Sigmoid colon (tissue), 7 donors: Measurements from ENCODE around the gene TCTN3. TPM values are rescaled to one million over a fixed set of nuclear protein-coding genes. Genes with fewer than 3 reads are reported as not detected.

Experiments
- DNase-seq: peaks from one replicate; pipeline ENCODE4 v3.0.0-alpha.2; 2019
- H3K27ac ChIP-seq, 4 donors: fragments of 200-600 bp; sonication (generic); one replicate each; pipeline ENCODE4 v1.5.1; 2016 to 2019; ENCODE audit warnings: mild to moderate bottlenecking in 1 of 4
- H3K27me3 ChIP-seq, 3 donors: fragments of 200-600 bp; sonication (generic); one replicate each; pipeline ENCODE4 v1.5.1; 2019; ENCODE audit warnings: mild to moderate bottlenecking in 1 of 3
- H3K36me3 ChIP-seq, 4 donors: fragments of 200-600 bp; sonication (generic); one replicate each; pipeline ENCODE4 v1.5.1; 2016 to 2019
- H3K4me1 ChIP-seq, 4 donors: fragments of 200-600 bp; sonication (generic); one replicate each; pipeline ENCODE4 v1.5.1; 2017 to 2019
- H3K4me3 ChIP-seq, 4 donors: fragments of 200-600 bp; sonication (generic); one replicate each; pipeline ENCODE4 v1.5.1; 2017 to 2019; ENCODE audit warnings: mild to moderate bottlenecking in 2 of 4, moderate library complexity in 1 of 4
- H3K9me3 ChIP-seq, 4 donors: fragments of 200-600 bp in 3 of 4; sonication (generic) in 3 of 4; one replicate each; pipeline versions ENCODE4 v1.5.1 to v1.6.1; 2013 to 2019
- CTCF ChIP-seq, 4 experiments: fragments of 450-650 bp in 3 of 4; fragments of 200-600 bp in 1 of 4; IDR thresholded peaks; one replicate each; pipeline ENCODE4 v1.5.1; 2016 to 2019; ENCODE audit warnings: antibody characterized with exemption in 4 of 4, mild to moderate bottlenecking in 3 of 4, moderate library complexity in 2 of 4
- EP300 ChIP-seq, 4 donors: sonication (generic); formaldehyde crosslinking; IDR thresholded peaks; one replicate each; pipeline ENCODE4 v1.6.1; 2017; ENCODE audit warnings: antibody characterized with exemption in 4 of 4
- POLR2A ChIP-seq, 2 donors: fragments of 450-650 bp; IDR thresholded peaks; one replicate each; pipeline ENCODE4 v1.6.1; 2016; ENCODE audit warnings: antibody characterized with exemption in 2 of 2, mild to moderate bottlenecking in 2 of 2, moderate library complexity in 2 of 2
- POLR2AphosphoS5 ChIP-seq, 4 donors: sonication (generic); formaldehyde crosslinking; IDR thresholded peaks; one replicate each; pipeline ENCODE4 v1.6.1; 2017; ENCODE audit warnings: antibody characterized with exemption in 4 of 4
- WGBS, 2 donors: extraction: QIAGEN DNeasy Blood & Tissue Kit; methylation state at CpG; one replicate each; pipeline ENCODE4 v1.1.7; 2013; 5-methylcytosine and 5-hydroxymethylcytosine counted together
- intact Hi-C: fragments of 100-400 bp; cut with DNase I; formaldehyde crosslinking; loops from one replicate; pipeline ENCODE4 v1.15.1; 2023
- polyA plus RNA-seq, 3 donors: library from polyadenylated mRNA; stranded (reverse); fragments of 200-250 nt; gene quantifications; one replicate each; pipeline ENCODE4 v1.2.3, GENCODE V29; 2013
- total RNA-seq, 4 donors: library from RNA; depleted of rRNA; stranded (reverse); fragments of >200 nt; gene quantifications; one replicate each; pipeline ENCODE4 v1.1.0, GENCODE V29; 2016
- donor health status: healthy with polysubstance abuse.
- donor health status: Bipolar disorder and iron deficiency.
- donor health status: healthy.

Gene TCTN3
- total and polyA plus RNA-seq, 7 donors, result 6.6 to 20.5 (median 14.5) TPM

GRCh38 chr10:95656291-95657164, 37.2 kb downstream of the TCTN3 start, which contains the start of gene ALDH18A1:
ALDH18A1 (minus strand) TSS chr10:95656711; CDS start chr10:95653377, 3,334 bp downstream.
- Histone ChIP-seq H3K27ac (peak within 1 kb of the TSS; percentile 60 to 80 (median 70)), H3K36me3 (peaks cover 0 to 18% (median 3%) of the 10 kb centered on the region in 4 donors), H3K27me3 (no peaks in the 10 kb centered on the region), H3K4me3 (peak within 1 kb of the TSS; percentile 68 to 79 (median 74)), H3K4me1 (peaks cover 0 to 22% (median 10%) of the 10 kb centered on the region in 4 donors), H3K9me3 (no peaks in the 10 kb centered on the region)
- TF ChIP-seq POLR2AphosphoS5 (IDR thresholded peaks at IDR 0.05) (peak in 2 of 4 donors; percentile 47 to 48), CTCF (IDR thresholded peaks at IDR 0.05) (no peak), POLR2A (IDR thresholded peaks at IDR 0.05) (no peak), EP300 (IDR thresholded peaks at IDR 0.05) (no peak)
- intact Hi-C loops, result no loop called here
- peak; percentile 96 for DNase-seq
- WGBS, 2 donors, result 0% methylated on average over 83 of the region's 83 CpGs

DNA sequence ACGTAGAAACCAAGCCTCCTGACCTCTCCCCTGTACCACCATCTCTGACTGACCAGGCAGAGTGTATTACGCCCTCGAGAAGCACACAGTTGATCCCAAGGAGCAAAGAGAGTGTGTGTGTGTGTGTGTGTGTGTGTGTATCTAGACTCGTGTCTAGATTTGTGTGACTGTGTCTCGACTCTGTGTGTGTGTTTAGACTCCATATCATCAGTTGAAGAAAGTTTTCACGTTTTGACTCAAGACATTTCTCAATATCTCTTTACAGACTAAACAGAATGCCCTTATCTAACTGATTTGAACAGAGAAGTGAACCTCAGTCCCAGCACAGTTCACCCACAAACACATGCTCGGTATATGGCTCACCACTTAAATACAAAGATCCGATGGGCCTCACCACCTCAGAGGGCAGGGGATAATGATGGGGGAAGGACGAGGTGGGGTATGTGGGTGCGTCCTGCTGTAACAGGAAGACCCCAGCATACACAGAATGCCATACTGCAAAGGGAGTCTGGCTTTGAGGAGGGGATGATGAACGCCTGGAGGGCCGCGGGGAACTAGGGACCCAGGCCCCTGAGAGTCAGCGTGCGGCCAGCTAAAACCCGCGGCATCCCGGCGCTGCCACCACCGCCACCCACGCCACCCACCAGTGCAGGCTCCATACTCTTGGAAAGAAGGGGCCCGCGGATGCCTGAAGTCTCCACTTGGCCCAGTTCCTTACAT, 38.0 kb downstream of the TCTN3 start:
- WGBS, 2 donors, result 3 to 11% methylated on average over 23 of the region's 23 CpGs
- Histone ChIP-seq H3K27ac (peak overlapping the region; percentile 60 to 80 (median 70)), H3K27me3 (no peaks in the 10 kb centered on the region), H3K4me3 (peak overlapping the region; percentile 68 to 79 (median 74)), H3K36me3 (peaks cover 0 to 26% (median 6%) of the 10 kb centered on the region in 4 donors), H3K4me1 (peaks cover 0 to 22% (median 10%) of the 10 kb centered on the region in 4 donors), H3K9me3 (no peaks in the 10 kb centered on the region)
- no peak for DNase-seq
- TF ChIP-seq EP300 (IDR thresholded peaks at IDR 0.05) (no peak), POLR2A (IDR thresholded peaks at IDR 0.05) (no peak), POLR2AphosphoS5 (IDR thresholded peaks at IDR 0.05) (no peak), CTCF (IDR thresholded peaks at IDR 0.05) (no peak)
- intact Hi-C loops, result no loop called here

DNA sequence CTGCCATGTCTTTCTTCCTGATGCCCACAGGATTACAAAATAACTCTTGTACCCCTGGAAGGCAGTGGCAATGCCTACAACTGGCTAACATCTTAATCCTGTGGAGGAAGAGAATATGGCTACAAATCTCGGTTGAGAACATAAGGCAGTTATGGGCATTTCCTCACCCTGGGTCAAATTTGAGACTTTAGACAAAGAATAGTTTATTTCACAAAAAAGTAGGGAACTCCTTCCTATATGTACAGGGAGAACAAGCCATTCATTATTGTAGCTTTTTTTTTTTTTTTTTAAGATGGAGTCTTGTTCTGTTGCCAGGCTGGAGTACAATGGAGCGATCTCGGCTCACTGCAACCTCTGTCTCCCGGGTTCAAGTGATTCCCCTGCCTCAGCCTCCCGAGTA, 39.8 kb downstream of the TCTN3 start:
- peaks cover 0 to 22% (median 10%) of the 10 kb centered on the region in 4 donors for H3K4me1 ChIP-seq
- intact Hi-C loops, result no loop called here
- no peak overlapping the region for H3K4me3 ChIP-seq
- H3K27ac ChIP-seq, result no peak overlapping the region
- TF ChIP-seq POLR2AphosphoS5 (IDR thresholded peaks at IDR 0.05) (no peak), POLR2A (IDR thresholded peaks at IDR 0.05) (no peak), CTCF (IDR thresholded peaks at IDR 0.05) (no peak), EP300 (IDR thresholded peaks at IDR 0.05) (no peak)
- H3K36me3 ChIP-seq, result peaks cover 0 to 33% (median 6%) of the 10 kb centered on the region in 4 donors
- H3K9me3 ChIP-seq, result no peaks in the 10 kb centered on the region
- no peak for DNase-seq
- 96% methylated on average over 5 of the region's 5 CpGs for WGBS, 2 donors
- no peaks in the 10 kb centered on the region for H3K27me3 ChIP-seq

GRCh38 chr10:95651346-95652060, 42.2 kb downstream of the TCTN3 start:
- H3K36me3 ChIP-seq, result peaks cover 0 to 40% (median 6%) of the 10 kb centered on the region in 4 donors

More at GRCh38 chr10:95651346-95652060, 42.2 kb downstream of the TCTN3 start:
- WGBS, 2 donors, result 92 to 95% methylated on average over 1 of the region's 1 CpG
- intact Hi-C loops, result no loop called here
- no peak for DNase-seq
- H3K27ac ChIP-seq, result no peak overlapping the region
- no peak overlapping the region for H3K4me3 ChIP-seq
- peaks cover 0 to 17% (median 7%) of the 10 kb centered on the region in 4 donors for H3K4me1 ChIP-seq
- TF ChIP-seq POLR2A (IDR thresholded peaks at IDR 0.05), result no peak
- no peaks in the 10 kb centered on the region for H3K27me3 ChIP-seq
- no peaks in the 10 kb centered on the region for H3K9me3 ChIP-seq
